ENCODE results near the gene ISOC2. TPM values are rescaled to one million over a fixed set of nuclear protein-coding genes. Genes with fewer than 3 reads are reported as not detected.
A peak's percentile ranks its signal among the peaks of the same experiment; 100 is the strongest.

The ISOC2 gene
- total RNA-seq (10 to 100 TPM; 42.5 to 69.8 (median 48.3) TPM), polyA plus RNA-seq (100 to 1,000 TPM in 1 of 2 donors, 10 to 100 TPM in 1; 88.7 to 117 TPM)
- long read RNA-seq, donor 1, partial matches to known transcripts = 3 of 9 reads
- long read RNA-seq, donor 1, other reads (novel, unspliced or antisense) = 0 of 9 reads
- long read RNA-seq, donor 2, transcript ISOC2-202 (6 exons, 998 nt) = major isoform, 5 of 7 reads
- long read RNA-seq, donor 2, partial matches to known transcripts = 1 of 7 reads
- long read RNA-seq, donor 2, other reads (novel, unspliced or antisense) = 0 of 7 reads
- long read RNA-seq, donor 3, transcript ISOC2-202 (6 exons, 998 nt) = major isoform, 8 of 11 reads
- long read RNA-seq, donor 3, partial matches to known transcripts = 0 of 11 reads
- long read RNA-seq, donor 3, other reads (novel, unspliced or antisense) = 1 of 11 reads

- TF ChIP-seq, protein P1, sequence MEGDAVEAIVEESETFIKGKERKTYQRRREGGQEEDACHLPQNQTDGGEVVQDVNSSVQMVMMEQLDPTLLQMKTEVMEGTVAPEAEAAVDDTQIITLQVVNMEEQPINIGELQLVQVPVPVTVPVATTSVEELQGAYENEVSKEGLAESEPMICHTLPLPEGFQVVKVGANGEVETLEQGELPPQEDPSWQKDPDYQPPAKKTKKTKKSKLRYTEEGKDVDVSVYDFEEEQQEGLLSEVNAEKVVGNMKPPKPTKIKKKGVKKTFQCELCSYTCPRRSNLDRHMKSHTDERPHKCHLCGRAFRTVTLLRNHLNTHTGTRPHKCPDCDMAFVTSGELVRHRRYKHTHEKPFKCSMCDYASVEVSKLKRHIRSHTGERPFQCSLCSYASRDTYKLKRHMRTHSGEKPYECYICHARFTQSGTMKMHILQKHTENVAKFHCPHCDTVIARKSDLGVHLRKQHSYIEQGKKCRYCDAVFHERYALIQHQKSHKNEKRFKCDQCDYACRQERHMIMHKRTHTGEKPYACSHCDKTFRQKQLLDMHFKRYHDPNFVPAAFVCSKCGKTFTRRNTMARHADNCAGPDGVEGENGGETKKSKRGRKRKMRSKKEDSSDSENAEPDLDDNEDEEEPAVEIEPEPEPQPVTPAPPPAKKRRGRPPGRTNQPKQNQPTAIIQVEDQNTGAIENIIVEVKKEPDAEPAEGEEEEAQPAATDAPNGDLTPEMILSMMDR (IDR thresholded peaks at IDR 0.05) = peak in 2 of 9 donors; percentile 9 to 11
- H3K4me1 ChIP-seq = peaks cover 0 to 29% (median 17%) of the 10 kb centered on the region in 9 donors
- ATAC-seq (peak; percentile 94 to 97 (median 95)), DNase-seq (peak; percentile 100)
- peak within 1 kb of the TSS; percentile 48 to 86 (median 78) for H3K4me3 ChIP-seq
- H3K27ac ChIP-seq = peak within 1 kb of the TSS; percentile 72 to 95 (median 88)
- intact Hi-C loops (cut with DNase I) = loop anchor here in 1 of 10 donors (5.0 kb wide), 1 partner anchor 74 kb away; the partner anchor contains the start of gene RPL28
- no peaks in the 10 kb centered on the region for H3K9me3 ChIP-seq
- no peaks in the 10 kb centered on the region for H3K27me3 ChIP-seq
- 1% methylated on average over 54 of the region's 54 CpGs for WGBS, 2 donors
- H3K36me3 ChIP-seq = peaks cover 0 to 1% (median 0%) of the 10 kb centered on the region in 9 donors
Measured at GRCh38 chr19:55461259-55461973, at the start of gene ISOC2. Gene ISOC2, minus strand, starts transcription at chr19:55461642. Its CDS starts 5,156 bp downstream, at chr19:55456486.

GRCh38 chr19:55508120-55508519 lies 46.7 kb upstream of the ISOC2 start:
- no peaks in the 10 kb centered on the region for H3K9me3 ChIP-seq
- DNase-seq (no peak), ATAC-seq (no peak)
- TF ChIP-seq, protein P1 (IDR thresholded peaks at IDR 0.05) = no peak
- WGBS, 2 donors = 70 to 75% methylated on average over 10 of the region's 10 CpGs
- no peaks in the 10 kb centered on the region for H3K27me3 ChIP-seq
- peaks cover 0 to 6% (median 0%) of the 10 kb centered on the region in 9 donors for H3K36me3 ChIP-seq
- no peak overlapping the region for H3K27ac ChIP-seq
- intact Hi-C loops (cut with DNase I) = loop anchor here in 3 of 10 donors (5.0 to 10.0 kb wide), 3 partner anchors 41 to 363 kb away; partner anchors contain the start of gene TNNT1 (in 1 of the 3)
- no peak overlapping the region for H3K4me3 ChIP-seq
- peaks cover 0 to 14% (median 3%) of the 10 kb centered on the region in 9 donors for H3K4me1 ChIP-seq

DNA sequence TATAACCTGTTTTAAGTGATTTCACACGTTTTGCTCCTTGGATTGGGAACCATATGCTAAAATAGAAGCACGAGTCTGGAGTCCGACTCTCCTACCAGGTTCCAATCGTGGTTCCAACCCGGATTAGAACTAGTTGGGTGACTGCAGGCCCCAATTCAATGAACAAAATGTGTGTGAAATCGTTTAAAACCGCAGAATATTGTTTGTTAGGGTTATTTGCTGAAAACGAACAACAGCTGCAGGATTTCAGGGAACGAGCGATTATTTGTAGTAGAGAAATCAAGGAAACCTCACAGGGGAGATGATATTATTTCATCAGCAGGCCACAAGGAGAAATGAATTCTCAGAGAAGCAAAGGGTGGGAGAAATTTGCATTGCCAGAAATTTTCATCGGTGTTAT lies 43.5 kb upstream of the ISOC2 start:
- H3K27me3 ChIP-seq = no peaks in the 10 kb centered on the region
- H3K9me3 ChIP-seq = no peaks in the 10 kb centered on the region
- H3K27ac ChIP-seq = no peak overlapping the region
- intact Hi-C loops (cut with DNase I) = loop anchor here (1.0 to 10.0 kb wide), 8 partner anchors 37 to 364 kb away; partner anchors contain the start of gene TNNT1 (in 1 of the 10)
- ATAC-seq = no peak
- peaks cover 0 to 14% (median 3%) of the 10 kb centered on the region in 9 donors for H3K4me1 ChIP-seq
- H3K36me3 ChIP-seq = peaks cover 0 to 27% (median 0%) of the 10 kb centered on the region in 9 donors
- no peak for DNase-seq
- no peak overlapping the region for H3K4me3 ChIP-seq
- TF ChIP-seq, protein P1 (IDR thresholded peaks at IDR 0.05) = no peak
- 87 to 89% methylated on average over 11 of the region's 11 CpGs for WGBS, 2 donors

- H3K36me3 ChIP-seq = peaks cover 0 to 34% (median 0%) of the 10 kb centered on the region in 9 donors
- peak overlapping the region in 7 of 10 donors; percentile 42 to 86 (median 63) for H3K27ac ChIP-seq
- 29 to 36% methylated on average over 13 of the region's 13 CpGs for WGBS, 2 donors
- peak overlapping the region in 8 of 10 donors; percentile 31 to 62 (median 54) for H3K4me3 ChIP-seq
- DNase-seq (no peak), ATAC-seq (peak in 1 of 8 donors; percentile 2)
- intact Hi-C loops (cut with DNase I) = loop anchor here (1.0 to 10.0 kb wide), 8 partner anchors 36 to 363 kb away; partner anchors contain the start of gene TNNT1 (in 1 of the 10)
- H3K4me1 ChIP-seq = peaks cover 0 to 14% (median 3%) of the 10 kb centered on the region in 9 donors
- TF ChIP-seq, protein P1 (IDR thresholded peaks at IDR 0.05) = peak in 4 of 9 donors; percentile 7 to 40 (median 14)
- H3K27me3 ChIP-seq = no peaks in the 10 kb centered on the region
- H3K9me3 ChIP-seq = no peaks in the 10 kb centered on the region
Measured at GRCh38 chr19:55504252-55504603, 42.8 kb upstream of the ISOC2 start.
